PFSK-1 (cell line): Measurements from ENCODE around the gene PTPRH.

ENCODE experiments used
- POLR2AphosphoS5 ChIP-seq: IDR thresholded peaks from 2 replicates; pipeline ENCODE4 v1.6.1; 2012; ENCODE audit warnings: low read depth, mild to moderate bottlenecking, control low read depth, low read length, moderate library complexity
- REST ChIP-seq, 2 experiments: IDR thresholded peaks; 2 replicates each; pipeline versions ENCODE4 v1.6.1 to v1.8.0; 2011 to 2012; ENCODE audit warnings: low read depth in 2 of 2, low read length in 2 of 2, control low read depth in 1 of 2, inconsistent platforms in 1 of 2, mild to moderate bottlenecking in 1 of 2, moderate library complexity in 1 of 2; ENCODE audit not compliant: insufficient read depth in 1 of 2
- TAF1 ChIP-seq: IDR thresholded peaks from 2 replicates; pipeline ENCODE4 v1.6.1; 2012; ENCODE audit warnings: low read length, control low read depth, borderline replicate concordance; ENCODE audit not compliant: insufficient read depth

- TF ChIP-seq POLR2AphosphoS5 (no peak), REST (IDR thresholded peaks at IDR 0.05; ENCODE audit: insufficient read depth in 1 of 2, low read depth in 2 of 2, low read length in 2 of 2) (no peak), TAF1 (no peak)
Observed at GRCh38 chr19:55176076-55176475, 33.2 kb downstream of the PTPRH start.
